SK-N-MC (cell line): ENCODE results near the gene DHX16.
A peak's percentile ranks its signal among the peaks of the same experiment; 100 is the strongest.

ENCODE experiments used
- DNase-seq: peaks from one replicate; pipeline ENCODE4 v3.0.0-alpha.2; 2011; ENCODE audit warnings: low read depth, low spot score
- H3K27ac ChIP-seq: fragments of 200-600 bp; sonication (generic); 2 replicates; pipeline ENCODE4 v1.5.1; 2016; ENCODE audit warnings: mixed run types
- H3K36me3 ChIP-seq: fragments of 200-600 bp; sonication (generic); 2 replicates; pipeline ENCODE4 v1.6.1; 2017; ENCODE audit warnings: antibody characterized with exemption, low read length, mixed read lengths; ENCODE audit not compliant: insufficient read depth
- H3K4me3 ChIP-seq: fragments of 200-600 bp; sonication (generic); 2 replicates; pipeline ENCODE4 v1.5.1; 2016
- H3K9ac ChIP-seq: fragments of 200-600 bp; sonication (generic); 2 replicates; pipeline ENCODE4 v1.8.0; 2017; ENCODE audit warnings: mixed run types, mixed read lengths; ENCODE audit not compliant: insufficient read length
- H3K9me3 ChIP-seq: fragments of 200-600 bp; sonication (generic); 2 replicates; pipeline ENCODE4 v1.6.1; 2017; ENCODE audit warnings: low read depth, mild to moderate bottlenecking, antibody characterized with exemption, low read length, moderate library complexity, mixed read lengths
- EZH2 ChIP-seq: fragments of 200-600 bp; sonication (generic); IDR thresholded peaks from one replicate; pipeline ENCODE4 v1.6.1; 2017; ENCODE audit warnings: antibody characterized with exemption
- FOXP2 ChIP-seq: optimal IDR thresholded peaks from 2 replicates; pipeline ENCODE3; 2011; ENCODE audit warnings: mild to moderate bottlenecking, moderate library complexity; ENCODE audit not compliant: insufficient read depth; ENCODE audit errors: extremely low read length, control extremely low read depth
- POLR2AphosphoS5 ChIP-seq: IDR thresholded peaks from 2 replicates; pipeline ENCODE4 v1.6.1; 2012; ENCODE audit warnings: mild to moderate bottlenecking, low read depth, low read length, borderline replicate concordance

Gene DHX16

GRCh38 chr6:30615219-30615957, 57.4 kb downstream of the DHX16 start:
- H3K36me3 ChIP-seq = peaks cover 27% of the 10 kb centered on the region
- peak overlapping the region; percentile 99 for H3K4me3 ChIP-seq
- peak; percentile 58 for DNase-seq
- no peaks in the 10 kb centered on the region for H3K9me3 ChIP-seq
- H3K27ac ChIP-seq = peak overlapping the region; percentile 100
- TF ChIP-seq POLR2AphosphoS5 (peak; percentile 87), FOXP2 (no peak), EZH2 (no peak)
- H3K9ac ChIP-seq = peak overlapping the region; percentile 100

- Histone ChIP-seq H3K36me3 (peaks cover 28% of the 10 kb centered on the region), H3K4me3 (peak overlapping the region; percentile 99), H3K9ac (peak overlapping the region; percentile 100), H3K9me3 (no peaks in the 10 kb centered on the region), H3K27ac (peak overlapping the region; percentile 100)
- DNase-seq = peak; percentile 99
- TF ChIP-seq EZH2 (no peak), POLR2AphosphoS5 (peak; percentile 28; the same call in 1 of the 2 replicates)
Observed at GRCh38 chr6:30614843-30615218, 58.0 kb downstream of the DHX16 start.

- DNase-seq = no peak
- H3K36me3 ChIP-seq = peaks cover 28% of the 10 kb centered on the region
- TF ChIP-seq FOXP2 (no peak), EZH2 (no peak), POLR2AphosphoS5 (peak; percentile 63; the same call in 1 of the 2 replicates)
- peak overlapping the region; percentile 100 for H3K9ac ChIP-seq
- H3K4me3 ChIP-seq = peak overlapping the region; percentile 99
- H3K9me3 ChIP-seq = no peaks in the 10 kb centered on the region
- peak overlapping the region; percentile 100 for H3K27ac ChIP-seq
Observed at GRCh38 chr6:30614044-30614842, 58.6 kb downstream of the DHX16 start.

GRCh38 chr6:30613251-30614043, 59.4 kb downstream of the DHX16 start:
- H3K4me3 ChIP-seq = no peak overlapping the region; the same call in 1 of the 2 replicates
- peak overlapping the region; percentile 100 for H3K9ac ChIP-seq
- DNase-seq = no peak
- H3K36me3 ChIP-seq = peaks cover 34% of the 10 kb centered on the region
- H3K27ac ChIP-seq = peak overlapping the region; percentile 100
- H3K9me3 ChIP-seq = no peaks in the 10 kb centered on the region
- TF ChIP-seq POLR2AphosphoS5 (no peak; the same call in 1 of the 2 replicates), FOXP2 (no peak), EZH2 (no peak)

- Histone ChIP-seq H3K4me3 (0 out of 2 replicates have a peak overlapping the region, but pooled peaks have one; percentile 3), H3K27ac (peak overlapping the region; percentile 100), H3K9ac (peak overlapping the region; percentile 37), H3K36me3 (peaks cover 41% of the 10 kb centered on the region), H3K9me3 (no peaks in the 10 kb centered on the region)
- no peak for DNase-seq
- no peak for TF ChIP-seq EZH2
- TF ChIP-seq POLR2AphosphoS5 = peak; percentile 20
Observed at GRCh38 chr6:30612687-30613248, 60.0 kb downstream of the DHX16 start.

GRCh38 chr6:30612213-30612612, 60.6 kb downstream of the DHX16 start:
- DNase-seq = no peak
- Histone ChIP-seq H3K9ac (peak overlapping the region; percentile 37), H3K27ac (peak overlapping the region; percentile 100), H3K9me3 (no peaks in the 10 kb centered on the region), H3K36me3 (peaks cover 47% of the 10 kb centered on the region), H3K4me3 (0 out of 2 replicates have a peak overlapping the region, but pooled peaks have one; percentile 3)
- TF ChIP-seq POLR2AphosphoS5 (no peak), FOXP2 (no peak), EZH2 (no peak)

GRCh38 chr6:30611856-30612194, 61.0 kb downstream of the DHX16 start:
- Histone ChIP-seq H3K4me3 (no peak overlapping the region), H3K9me3 (no peaks in the 10 kb centered on the region), H3K9ac (no peak overlapping the region), H3K36me3 (peaks cover 49% of the 10 kb centered on the region), H3K27ac (peak overlapping the region; percentile 100; the same call in 1 of the 2 replicates)
- TF ChIP-seq POLR2AphosphoS5 (no peak), EZH2 (no peak), FOXP2 (no peak)
- DNase-seq = no peak
